Left lung (tissue), 10 donors: Measurements from ENCODE around the gene PET100. TPM values are rescaled to one million over a fixed set of nuclear protein-coding genes. Genes with fewer than 3 reads are reported as not detected.
A peak's percentile ranks its signal among the peaks of the same experiment; 100 is the strongest.

Experiments used
- ATAC-seq: fragments of 200-7000 bp; cut with Tn5 transposase; one replicate; pipeline ENCODE4 v1.9.1; 2020; ENCODE audit warnings: moderate library complexity
- DNase-seq, 4 donors: peaks; one replicate each; pipeline ENCODE4 v3.0.0-alpha.2; 2013 to 2020
- H3K27ac ChIP-seq, 2 donors: fragments of 200-600 bp; sonication (generic) in 1 of 2; one replicate each; pipeline versions ENCODE4 v1.5.0 to v1.8.0; 2020 to 2021
- H3K27me3 ChIP-seq, 2 donors: fragments of 200-600 bp; sonication (generic) in 1 of 2; one replicate each; pipeline versions ENCODE4 v1.5.0 to v1.8.0; 2020 to 2021
- H3K36me3 ChIP-seq, 2 donors: fragments of 200-600 bp; sonication (generic) in 1 of 2; one replicate each; pipeline versions ENCODE4 v1.5.0 to v1.8.0; 2020 to 2021
- H3K4me1 ChIP-seq, 2 donors: fragments of 200-600 bp; one replicate each; pipeline ENCODE4 v1.8.0; 2021
- H3K4me3 ChIP-seq, 2 donors: fragments of 200-600 bp; sonication (generic) in 1 of 2; one replicate each; pipeline versions ENCODE4 v1.5.0 to v1.8.0; 2020 to 2021; ENCODE audit warnings: mild to moderate bottlenecking in 1 of 2
- H3K9me3 ChIP-seq, 2 donors: fragments of 200-600 bp; sonication (generic) in 1 of 2; one replicate each; pipeline versions ENCODE4 v1.5.0 to v1.8.0; 2020 to 2021
- CTCF ChIP-seq, 2 donors: fragments of 200-600 bp; sonication (generic) in 1 of 2; IDR thresholded peaks; one replicate each; pipeline versions ENCODE4 v1.5.0 to v1.8.0; 2021; ENCODE audit warnings: antibody characterized with exemption in 2 of 2
- intact Hi-C, 2 donors: fragments of 100-400 bp; cut with DNase I; formaldehyde crosslinking; loops; one replicate each; pipeline versions ENCODE4 v1.11.2 to v1.14.2; 2022
- polyA plus RNA-seq, 6 donors: library from polyadenylated mRNA; unstranded; fragments of 120-200 nt; gene quantifications; one replicate each; pipeline ENCODE4 v1.2.1, GENCODE V29; 2013; ENCODE audit not compliant: insufficient read length in 6 of 6
- total RNA-seq, 2 donors: library from RNA; stranded (reverse); fragmentation: NEBNext Ultra II Directional; extraction: Animal tissue kit (Norgen Biotek cat#: 25700); gene quantifications; one replicate each; pipeline ENCODE4 v1.2.1, GENCODE V29; 2021
- donor health status: DM: no; HTN: yes; CAD: no.
- donor health status: DM: no; HTN: no; CAD: no.

Gene PET100
- total and polyA plus RNA-seq, 8 donors: 82.8 to 111 (median 97.7) TPM

- H3K27ac ChIP-seq: no peak within 1 kb of the TSS
These were observed 34.0 kb upstream of the PET100 start, which contains the start of gene CAMSAP3 for GRCh38 chr19:7595466-7596133. TSS of gene CAMSAP3 (plus strand) at chr19:7595863. CDS start at chr19:7596003, 140 bp downstream.

GRCh38 chr19:7596211-7596937, 33.2 kb upstream of the PET100 start:
- H3K9me3 ChIP-seq: no peaks in the 10 kb centered on the region
- DNase-seq (no peak), ATAC-seq (peak; percentile 10)
- peak overlapping the region; percentile 29 to 41 for H3K4me3 ChIP-seq
- H3K4me1 ChIP-seq: peaks cover 0 to 9% of the 10 kb centered on the region in 2 donors
- TF ChIP-seq CTCF (IDR thresholded peaks at IDR 0.05): no peak
- no peaks in the 10 kb centered on the region for H3K36me3 ChIP-seq
- peaks cover 20 to 70% of the 10 kb centered on the region in 2 donors for H3K27me3 ChIP-seq
- no peak overlapping the region for H3K27ac ChIP-seq
- intact Hi-C loops: no loop called here

More at GRCh38 chr19:7595466-7596133, 34.0 kb upstream of the PET100 start, which contains the start of gene CAMSAP3:
- no peaks in the 10 kb centered on the region for H3K9me3 ChIP-seq
- no peaks in the 10 kb centered on the region for H3K36me3 ChIP-seq
- intact Hi-C loops: no loop called here
- peak; percentile 93 for ATAC-seq
- DNase-seq: peak in 2 of 4 donors; percentile 58 to 86
- peaks cover 0 to 9% of the 10 kb centered on the region in 2 donors for H3K4me1 ChIP-seq
- peak within 1 kb of the TSS; percentile 29 to 41 for H3K4me3 ChIP-seq
- peaks cover 20 to 73% of the 10 kb centered on the region in 2 donors for H3K27me3 ChIP-seq
- no peak for TF ChIP-seq CTCF (IDR thresholded peaks at IDR 0.05)

- Histone ChIP-seq H3K27me3 (peaks cover 20 to 77% of the 10 kb centered on the region in 2 donors), H3K4me1 (peaks cover 0 to 9% of the 10 kb centered on the region in 2 donors), H3K9me3 (no peaks in the 10 kb centered on the region), H3K36me3 (no peaks in the 10 kb centered on the region), H3K4me3 (no peak overlapping the region), H3K27ac (no peak overlapping the region)
- intact Hi-C loops: no loop called here
- peak; percentile 27 for ATAC-seq
- no peak for DNase-seq
- no peak for TF ChIP-seq CTCF (IDR thresholded peaks at IDR 0.05)
These were observed 31.9 kb upstream of the PET100 start for GRCh38 chr19:7597689-7598088.

GRCh38 chr19:7598180-7598579, 31.4 kb upstream of the PET100 start:
- no peak overlapping the region for H3K4me3 ChIP-seq
- DNase-seq: no peak
- no peak for ATAC-seq
- peaks cover 0 to 9% of the 10 kb centered on the region in 2 donors for H3K4me1 ChIP-seq
- TF ChIP-seq CTCF (IDR thresholded peaks at IDR 0.05): no peak
- no peaks in the 10 kb centered on the region for H3K9me3 ChIP-seq
- H3K36me3 ChIP-seq: no peaks in the 10 kb centered on the region
- H3K27me3 ChIP-seq: peaks cover 20 to 76% of the 10 kb centered on the region in 2 donors
- H3K27ac ChIP-seq: no peak overlapping the region
- intact Hi-C loops: no loop called here

GRCh38 chr19:7600721-7601120, 28.9 kb upstream of the PET100 start:
- intact Hi-C loops: no loop called here
- DNase-seq: no peak

More at GRCh38 chr19:7600721-7601120, 28.9 kb upstream of the PET100 start:
- H3K4me3 ChIP-seq: no peak overlapping the region
- no peak for ATAC-seq
- H3K4me1 ChIP-seq: peaks cover 0 to 9% of the 10 kb centered on the region in 2 donors
- H3K9me3 ChIP-seq: no peaks in the 10 kb centered on the region
- peaks cover 13 to 68% of the 10 kb centered on the region in 2 donors for H3K27me3 ChIP-seq
- H3K27ac ChIP-seq: no peak overlapping the region
- no peak for TF ChIP-seq CTCF (IDR thresholded peaks at IDR 0.05)
- H3K36me3 ChIP-seq: no peaks in the 10 kb centered on the region
